BLaER1 treated with 17β-estradiol and CSF1 and Interleukin-3, amounts not matched to agents 10 nM and 100 nM (cell line): Measurements from ENCODE around the gene NARF.

Experiments
- H3K27ac ChIP-seq, 11 experiments: shearing (Covaris generic); formaldehyde crosslinking; 2 replicates each; pipeline ENCODE4 v1.8.1; 2022
- H3K27me3 ChIP-seq, 11 experiments: shearing (Covaris generic); formaldehyde crosslinking; 2 replicates each; pipeline ENCODE4 v1.8.1; 2022
- H3K36me3 ChIP-seq, 11 experiments: shearing (Covaris generic); formaldehyde crosslinking; 2 replicates each; pipeline ENCODE4 v1.8.1; 2022
- H3K4me1 ChIP-seq, 10 experiments: shearing (Covaris generic); formaldehyde crosslinking; 2 replicates each; pipeline ENCODE4 v1.8.1; 2022
- H3K4me2 ChIP-seq, 11 experiments: shearing (Covaris generic); formaldehyde crosslinking; 2 replicates each; pipeline ENCODE4 v1.8.1; 2022
- H3K4me3 ChIP-seq, 10 experiments: shearing (Covaris generic); formaldehyde crosslinking; 2 replicates each; pipeline ENCODE4 v1.8.1; 2022
- H3K9ac ChIP-seq, 11 experiments: shearing (Covaris generic); formaldehyde crosslinking; 2 replicates each; pipeline ENCODE4 v1.8.1; 2022
- H3K9me3 ChIP-seq, 11 experiments: shearing (Covaris generic); formaldehyde crosslinking; replicated peaks in 1 of 11; 2 replicates each; pipeline ENCODE4 v1.8.1; 2022
- H4K20me1 ChIP-seq, 11 experiments: shearing (Covaris generic); formaldehyde crosslinking; 2 replicates each; pipeline ENCODE4 v1.8.1; 2022
- Cebpa-rat ChIP-seq, 11 experiments: shearing (Covaris generic); IDR thresholded peaks; 2 replicates each; pipeline ENCODE4 v1.8.1; 2022

Gene NARF

GRCh38 chr17:82441691-82442487 lies 16.7 kb upstream of the NARF start:
- Histone ChIP-seq H3K27ac (peak overlapping the region in 1 of 11 experiments; percentile 27; a peak in 1 of 22 replicates), H4K20me1 (peaks cover 49 to 88% (median 74%) of the 10 kb centered on the region in 11 experiments), H3K27me3 (no peaks in the 10 kb centered on the region), H3K36me3 (peaks cover 32 to 84% (median 56%) of the 10 kb centered on the region in 11 experiments), H3K4me3 (peak overlapping the region in 2 of 10 experiments; percentile 16 to 21; a peak in 2 of 20 replicates), H3K4me1 (peaks cover 74 to 93% (median 86%) of the 10 kb centered on the region in 10 experiments), H3K9me3 (no peaks in the 10 kb centered on the region), H3K4me2 (peak overlapping the region; percentile 57 to 99 (median 86)), H3K9ac (peak overlapping the region in 5 of 11 experiments; percentile 8 to 50 (median 16); a peak in 5 of 22 replicates)
- no peak for TF ChIP-seq Cebpa-rat (IDR thresholded peaks at IDR 0.05)

GRCh38 chr17:82442643-82443464 lies 15.7 kb upstream of the NARF start:
- Histone ChIP-seq H3K4me3 (peak overlapping the region in 1 of 10 experiments; percentile 21; a peak in 2 of 20 replicates), H3K9me3 (no peaks in the 10 kb centered on the region), H3K36me3 (peaks cover 26 to 80% (median 53%) of the 10 kb centered on the region in 11 experiments), H3K4me2 (peak overlapping the region; percentile 57 to 99 (median 93)), H3K27me3 (no peaks in the 10 kb centered on the region), H3K27ac (peak overlapping the region in 1 of 11 experiments; percentile 27; a peak in 1 of 22 replicates), H3K4me1 (peaks cover 83 to 100% (median 94%) of the 10 kb centered on the region in 10 experiments), H4K20me1 (peaks cover 49 to 91% (median 74%) of the 10 kb centered on the region in 11 experiments), H3K9ac (peak overlapping the region in 5 of 11 experiments; percentile 15 to 50 (median 24); a peak in 6 of 22 replicates)
- no peak for TF ChIP-seq Cebpa-rat (IDR thresholded peaks at IDR 0.05)

- Histone ChIP-seq H3K27ac (peak overlapping the region in 3 of 11 experiments; percentile 13 to 64 (median 43); a peak in 3 of 22 replicates), H3K4me3 (peak overlapping the region in 2 of 10 experiments; percentile 30 to 54; a peak in 3 of 20 replicates), H3K4me1 (peaks cover 87 to 98% (median 96%) of the 10 kb centered on the region in 10 experiments), H3K9me3 (no peaks in the 10 kb centered on the region), H4K20me1 (peaks cover 49 to 94% (median 72%) of the 10 kb centered on the region in 11 experiments), H3K4me2 (peak overlapping the region; percentile 88 to 99 (median 94); a peak in 21 of 22 replicates), H3K27me3 (no peaks in the 10 kb centered on the region), H3K9ac (peak overlapping the region in 4 of 11 experiments; percentile 1 to 64 (median 60); a peak in 3 of 22 replicates), H3K36me3 (peaks cover 26 to 78% (median 52%) of the 10 kb centered on the region in 11 experiments)
- no peak for TF ChIP-seq Cebpa-rat (IDR thresholded peaks at IDR 0.05)
These were observed 14.9 kb upstream of the NARF start for GRCh38 chr17:82443465-82444283.

GRCh38 chr17:82444284-82444893 lies 14.2 kb upstream of the NARF start:
- peaks cover 49 to 87% (median 72%) of the 10 kb centered on the region in 11 experiments for H4K20me1 ChIP-seq
- no peaks in the 10 kb centered on the region for H3K27me3 ChIP-seq
- H3K27ac ChIP-seq = peak overlapping the region in 5 of 11 experiments; percentile 26 to 64 (median 51); a peak in 9 of 22 replicates
- peaks cover 26 to 70% (median 49%) of the 10 kb centered on the region in 11 experiments; a peak in 21 of 22 replicates for H3K36me3 ChIP-seq
- H3K9me3 ChIP-seq = no peaks in the 10 kb centered on the region
- H3K9ac ChIP-seq = peak overlapping the region in 9 of 11 experiments; percentile 3 to 73 (median 56); a peak in 13 of 22 replicates
- peak overlapping the region; percentile 88 to 99 (median 94) for H3K4me2 ChIP-seq
- TF ChIP-seq Cebpa-rat (IDR thresholded peaks at IDR 0.05) = no peak
- H3K4me3 ChIP-seq = peak overlapping the region in 7 of 10 experiments; percentile 3 to 54 (median 30); a peak in 8 of 20 replicates
- H3K4me1 ChIP-seq = peaks cover 84 to 98% (median 96%) of the 10 kb centered on the region in 10 experiments

- Histone ChIP-seq H3K4me2 (peak overlapping the region; percentile 88 to 99 (median 94)), H3K9ac (peak overlapping the region; percentile 3 to 73 (median 56); a peak in 20 of 22 replicates), H3K9me3 (no peaks in the 10 kb centered on the region), H3K36me3 (peaks cover 26 to 65% (median 48%) of the 10 kb centered on the region in 11 experiments; a peak in 21 of 22 replicates), H3K4me1 (peaks cover 78 to 97% (median 90%) of the 10 kb centered on the region in 10 experiments), H3K27me3 (no peaks in the 10 kb centered on the region), H3K27ac (peak overlapping the region in 9 of 11 experiments; percentile 14 to 64 (median 43); a peak in 14 of 22 replicates), H4K20me1 (peaks cover 46 to 80% (median 66%) of the 10 kb centered on the region in 11 experiments), H3K4me3 (peak overlapping the region; percentile 3 to 54 (median 31); a peak in 17 of 20 replicates)
- no peak for TF ChIP-seq Cebpa-rat (IDR thresholded peaks at IDR 0.05)
These were observed 13.5 kb upstream of the NARF start for GRCh38 chr17:82444941-82445521.

- peaks cover 26 to 63% (median 48%) of the 10 kb centered on the region in 11 experiments; a peak in 21 of 22 replicates for H3K36me3 ChIP-seq
These were observed 13.0 kb upstream of the NARF start for GRCh38 chr17:82445542-82445941.

GRCh38 chr17:82446124-82446523 lies 12.4 kb upstream of the NARF start:
- peaks cover 26 to 63% (median 48%) of the 10 kb centered on the region in 11 experiments; a peak in 21 of 22 replicates for H3K36me3 ChIP-seq
- peak overlapping the region in 8 of 11 experiments; percentile 19 to 64 (median 44); a peak in 11 of 22 replicates for H3K27ac ChIP-seq
- peaks cover 39 to 69% (median 56%) of the 10 kb centered on the region in 11 experiments for H4K20me1 ChIP-seq
- TF ChIP-seq Cebpa-rat (IDR thresholded peaks at IDR 0.05) = no peak
- H3K4me1 ChIP-seq = peaks cover 69 to 89% (median 82%) of the 10 kb centered on the region in 10 experiments
- H3K9me3 ChIP-seq = no peaks in the 10 kb centered on the region
- H3K4me3 ChIP-seq = peak overlapping the region in 7 of 10 experiments; percentile 3 to 54 (median 32); a peak in 5 of 20 replicates
- peak overlapping the region; percentile 88 to 99 (median 94) for H3K4me2 ChIP-seq
- H3K9ac ChIP-seq = peak overlapping the region; percentile 3 to 73 (median 56); a peak in 15 of 22 replicates
- no peaks in the 10 kb centered on the region for H3K27me3 ChIP-seq

More at GRCh38 chr17:82445542-82445941, 13.0 kb upstream of the NARF start:
- Histone ChIP-seq H4K20me1 (peaks cover 42 to 75% (median 61%) of the 10 kb centered on the region in 11 experiments), H3K4me2 (peak overlapping the region; percentile 88 to 99 (median 94)), H3K27me3 (no peaks in the 10 kb centered on the region), H3K9ac (peak overlapping the region; percentile 3 to 73 (median 56); a peak in 20 of 22 replicates), H3K9me3 (no peaks in the 10 kb centered on the region), H3K4me3 (peak overlapping the region; percentile 3 to 54 (median 31); a peak in 17 of 20 replicates), H3K4me1 (peaks cover 73 to 92% (median 85%) of the 10 kb centered on the region in 10 experiments), H3K27ac (peak overlapping the region in 8 of 11 experiments; percentile 26 to 64 (median 44); a peak in 13 of 22 replicates)
- no peak for TF ChIP-seq Cebpa-rat (IDR thresholded peaks at IDR 0.05)
